A673 (cell line): ENCODE results near the gene XRCC4.

Source experiments
- EZH2 ChIP-seq: fragments of 200-600 bp; sonication (generic); IDR thresholded peaks from 2 replicates; pipeline ENCODE4 v1.6.1; 2017; ENCODE audit warnings: borderline replicate concordance, low read depth, mild to moderate bottlenecking, mixed read lengths, antibody characterized with exemption, low read length; ENCODE audit not compliant: poor library complexity, severe bottlenecking
- TF ChIP-seq, protein P1 (sequence below): fragments of 300-800, 200-600 bp; sonication (generic); conservative IDR thresholded peaks from 2 replicates; pipeline ENCODE4 v1.5.1; 2017; ENCODE audit warnings: low read depth, mild to moderate bottlenecking, antibody characterized with exemption, low read length, moderate library complexity, mixed read lengths

DNA sequence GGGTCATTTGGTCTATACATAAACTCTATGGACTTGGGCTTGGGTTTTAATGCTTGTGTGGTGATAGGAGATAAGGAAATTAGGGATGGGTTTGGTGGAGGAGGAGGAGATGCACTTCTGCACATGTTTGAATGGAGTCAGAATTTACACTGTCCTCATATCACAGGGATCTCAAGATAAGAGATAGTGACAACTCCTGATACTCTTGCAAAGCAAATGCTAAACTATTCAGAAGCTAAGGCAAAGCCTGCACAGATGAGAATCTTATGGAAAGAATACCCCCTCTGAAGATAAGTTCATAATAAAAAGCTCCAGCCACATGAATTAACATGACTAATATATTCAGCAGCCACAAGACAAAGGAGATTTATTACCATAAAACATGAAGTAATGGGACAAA, 90.2 kb downstream of the XRCC4 start:
- TF ChIP-seq, protein P1, sequence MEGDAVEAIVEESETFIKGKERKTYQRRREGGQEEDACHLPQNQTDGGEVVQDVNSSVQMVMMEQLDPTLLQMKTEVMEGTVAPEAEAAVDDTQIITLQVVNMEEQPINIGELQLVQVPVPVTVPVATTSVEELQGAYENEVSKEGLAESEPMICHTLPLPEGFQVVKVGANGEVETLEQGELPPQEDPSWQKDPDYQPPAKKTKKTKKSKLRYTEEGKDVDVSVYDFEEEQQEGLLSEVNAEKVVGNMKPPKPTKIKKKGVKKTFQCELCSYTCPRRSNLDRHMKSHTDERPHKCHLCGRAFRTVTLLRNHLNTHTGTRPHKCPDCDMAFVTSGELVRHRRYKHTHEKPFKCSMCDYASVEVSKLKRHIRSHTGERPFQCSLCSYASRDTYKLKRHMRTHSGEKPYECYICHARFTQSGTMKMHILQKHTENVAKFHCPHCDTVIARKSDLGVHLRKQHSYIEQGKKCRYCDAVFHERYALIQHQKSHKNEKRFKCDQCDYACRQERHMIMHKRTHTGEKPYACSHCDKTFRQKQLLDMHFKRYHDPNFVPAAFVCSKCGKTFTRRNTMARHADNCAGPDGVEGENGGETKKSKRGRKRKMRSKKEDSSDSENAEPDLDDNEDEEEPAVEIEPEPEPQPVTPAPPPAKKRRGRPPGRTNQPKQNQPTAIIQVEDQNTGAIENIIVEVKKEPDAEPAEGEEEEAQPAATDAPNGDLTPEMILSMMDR, result no peak
- no peak for TF ChIP-seq EZH2
